Testis (tissue), 2 donors: ENCODE measurements around the gene VIT.

ENCODE experiments used
- POLR2A ChIP-seq: fragments of 450-650 bp; IDR thresholded peaks from one replicate; pipeline ENCODE4 v1.6.1; 2017; ENCODE audit warnings: antibody characterized with exemption, mild to moderate bottlenecking, moderate library complexity
- TF ChIP-seq, protein P1 (sequence below), 3 experiments: fragments of 450-650 bp in 2 of 3; fragments of 200-600 bp in 1 of 3; sonication (generic) in 1 of 3; IDR thresholded peaks; one replicate each; pipeline ENCODE4 v1.5.1; 2016 to 2019; ENCODE audit warnings: antibody characterized with exemption in 3 of 3, mild to moderate bottlenecking in 2 of 3, moderate library complexity in 1 of 3

GRCh38 chr2:36773947-36774346 lies 77.4 kb downstream of the VIT start:
- TF ChIP-seq, protein P1, sequence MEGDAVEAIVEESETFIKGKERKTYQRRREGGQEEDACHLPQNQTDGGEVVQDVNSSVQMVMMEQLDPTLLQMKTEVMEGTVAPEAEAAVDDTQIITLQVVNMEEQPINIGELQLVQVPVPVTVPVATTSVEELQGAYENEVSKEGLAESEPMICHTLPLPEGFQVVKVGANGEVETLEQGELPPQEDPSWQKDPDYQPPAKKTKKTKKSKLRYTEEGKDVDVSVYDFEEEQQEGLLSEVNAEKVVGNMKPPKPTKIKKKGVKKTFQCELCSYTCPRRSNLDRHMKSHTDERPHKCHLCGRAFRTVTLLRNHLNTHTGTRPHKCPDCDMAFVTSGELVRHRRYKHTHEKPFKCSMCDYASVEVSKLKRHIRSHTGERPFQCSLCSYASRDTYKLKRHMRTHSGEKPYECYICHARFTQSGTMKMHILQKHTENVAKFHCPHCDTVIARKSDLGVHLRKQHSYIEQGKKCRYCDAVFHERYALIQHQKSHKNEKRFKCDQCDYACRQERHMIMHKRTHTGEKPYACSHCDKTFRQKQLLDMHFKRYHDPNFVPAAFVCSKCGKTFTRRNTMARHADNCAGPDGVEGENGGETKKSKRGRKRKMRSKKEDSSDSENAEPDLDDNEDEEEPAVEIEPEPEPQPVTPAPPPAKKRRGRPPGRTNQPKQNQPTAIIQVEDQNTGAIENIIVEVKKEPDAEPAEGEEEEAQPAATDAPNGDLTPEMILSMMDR (IDR thresholded peaks at IDR 0.05), result no peak
- no peak for TF ChIP-seq POLR2A
